WERI-Rb-1 (cell line): ENCODE results near the gene SH3BP4.

ENCODE experiments used
- DNase-seq: peaks from one replicate; pipeline ENCODE4 v3.0.0-alpha.2; 2020
- H3K27ac ChIP-seq: fragments of 250-450 bp; sonication (Bioruptor Pico); 2 replicates; pipeline ENCODE4 v1.5.1; 2020; ENCODE audit warnings: mild to moderate bottlenecking, moderate library complexity
- H3K27me3 ChIP-seq: fragments of 250-450 bp; sonication (Bioruptor Pico); 2 replicates; pipeline ENCODE4 v1.5.1; 2021; ENCODE audit warnings: mild to moderate bottlenecking, low read depth, moderate library complexity; ENCODE audit not compliant: insufficient read depth, severe bottlenecking
- H3K36me3 ChIP-seq: fragments of 250-450 bp; sonication (Bioruptor Pico); 2 replicates; pipeline ENCODE4 v1.5.1; 2020; ENCODE audit warnings: mild to moderate bottlenecking, moderate library complexity
- H3K4me3 ChIP-seq: 2 replicates; pipeline ENCODE4 v1.5.1; 2011; ENCODE audit warnings: low read depth, mild to moderate bottlenecking, control low read depth, low read length
- H3K9me3 ChIP-seq: fragments of 250-450 bp; sonication (Bioruptor Pico); 2 replicates; pipeline ENCODE4 v1.5.1; 2021; ENCODE audit warnings: mild to moderate bottlenecking, moderate library complexity; ENCODE audit not compliant: severe bottlenecking
- CTCF ChIP-seq: IDR thresholded peaks from 2 replicates; pipeline ENCODE4 v1.5.1; 2011; ENCODE audit warnings: low read depth, mild to moderate bottlenecking, control low read depth, inconsistent platforms, low read length

Gene SH3BP4

GRCh38 chr2:235034265-235035118 is 82.7 kb downstream of the SH3BP4 start:
- Histone ChIP-seq H3K9me3 (no peaks in the 10 kb centered on the region), H3K4me3 (no peak overlapping the region), H3K27me3 (no peaks in the 10 kb centered on the region), H3K27ac (no peak overlapping the region), H3K36me3 (peaks cover 75% of the 10 kb centered on the region)
- DNase-seq, result no peak
- no peak for TF ChIP-seq CTCF

- H3K9me3 ChIP-seq, result no peaks in the 10 kb centered on the region
- no peak overlapping the region for H3K27ac ChIP-seq
- TF ChIP-seq CTCF, result no peak
- no peak for DNase-seq
- H3K4me3 ChIP-seq, result no peak overlapping the region
- no peaks in the 10 kb centered on the region for H3K27me3 ChIP-seq
- H3K36me3 ChIP-seq, result peaks cover 89% of the 10 kb centered on the region
Measured at GRCh38 chr2:235037604-235038166, 85.9 kb downstream of the SH3BP4 start.

- H3K27me3 ChIP-seq, result no peaks in the 10 kb centered on the region
- H3K9me3 ChIP-seq, result no peaks in the 10 kb centered on the region
- TF ChIP-seq CTCF, result no peak
- H3K27ac ChIP-seq, result no peak overlapping the region
- H3K4me3 ChIP-seq, result no peak overlapping the region
- peaks cover 87% of the 10 kb centered on the region for H3K36me3 ChIP-seq
- DNase-seq, result no peak
Measured at GRCh38 chr2:235041221-235041917, 89.6 kb downstream of the SH3BP4 start.

- Histone ChIP-seq H3K27ac (no peak overlapping the region), H3K9me3 (no peaks in the 10 kb centered on the region), H3K27me3 (no peaks in the 10 kb centered on the region), H3K4me3 (no peak overlapping the region), H3K36me3 (peaks cover 89% of the 10 kb centered on the region)
- DNase-seq, result no peak
- TF ChIP-seq CTCF, result no peak
Measured at GRCh38 chr2:235041918-235042575, 90.2 kb downstream of the SH3BP4 start.

- no peak for DNase-seq
- Histone ChIP-seq H3K36me3 (peaks cover 89% of the 10 kb centered on the region), H3K27me3 (no peaks in the 10 kb centered on the region), H3K9me3 (no peaks in the 10 kb centered on the region), H3K27ac (no peak overlapping the region), H3K4me3 (no peak overlapping the region)
- no peak for TF ChIP-seq CTCF
Measured at GRCh38 chr2:235042576-235043515, 91.0 kb downstream of the SH3BP4 start.
